Amniotic stem cell (primary cell): ENCODE measurements around the gene ACAP1.
"Not testable (repeated sequence)": the region's sequence is repeated elsewhere in the genome, so short reads cannot be mapped to it uniquely, and the experiment has no call there.

Source experiments
- DNase-seq: peaks from one replicate; lab custom pipeline; 2025; lab: John Stamatoyannopoulos, UW

The ACAP1 gene

DNA sequence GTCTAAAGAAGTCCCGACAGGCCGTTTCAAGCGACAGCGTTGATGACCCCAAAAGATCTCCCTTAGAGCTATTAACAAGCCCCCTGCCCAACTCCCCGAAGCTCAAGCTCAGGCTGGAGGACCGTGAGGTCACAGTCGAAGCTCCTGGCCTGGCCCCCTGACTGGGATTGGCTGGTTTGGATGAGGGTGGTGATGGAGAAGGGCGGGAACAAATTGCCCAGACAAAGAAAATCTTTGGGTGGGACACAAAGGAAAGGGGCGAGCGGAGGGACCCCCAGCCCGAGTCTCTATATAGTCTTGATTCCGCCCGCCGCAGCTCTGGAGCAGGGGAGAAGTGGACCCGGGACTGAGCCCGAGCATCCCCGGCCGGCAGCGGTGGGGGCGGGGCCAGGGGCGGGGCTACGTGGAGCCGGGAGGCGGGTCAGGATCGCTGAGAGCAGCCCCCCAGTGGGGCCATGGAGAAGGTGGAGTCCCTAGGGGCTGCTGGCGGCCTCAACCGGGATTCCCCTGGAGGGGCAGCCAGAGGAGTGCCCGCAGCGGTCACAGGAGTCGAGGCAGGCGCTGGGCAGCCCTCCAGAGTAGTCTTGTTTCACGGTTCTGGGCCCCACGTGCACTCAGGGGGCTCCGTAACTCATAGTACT, 6.2 kb upstream of the ACAP1 start:
- peak; percentile 67 for DNase-seq

DNA sequence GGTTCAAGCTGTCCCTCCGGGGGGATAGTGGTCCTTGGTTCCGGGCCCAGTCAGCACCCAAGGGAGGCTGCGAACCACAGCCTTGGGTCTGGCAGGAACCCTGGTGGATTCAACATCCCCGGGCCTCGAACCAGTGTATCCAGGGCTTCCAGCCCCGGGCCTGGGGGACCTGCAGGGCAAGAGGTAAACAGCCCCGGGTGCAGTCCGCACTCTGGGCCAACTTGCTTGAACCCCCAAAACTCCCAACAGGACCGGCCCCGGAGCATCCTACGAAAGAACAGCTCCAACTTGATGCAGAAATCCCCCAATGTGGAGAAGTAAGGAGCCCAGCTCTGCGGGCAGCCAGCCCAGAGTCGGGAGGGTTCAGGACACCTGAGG, 5.7 kb upstream of the ACAP1 start:
- DNase-seq = no peak

DNA sequence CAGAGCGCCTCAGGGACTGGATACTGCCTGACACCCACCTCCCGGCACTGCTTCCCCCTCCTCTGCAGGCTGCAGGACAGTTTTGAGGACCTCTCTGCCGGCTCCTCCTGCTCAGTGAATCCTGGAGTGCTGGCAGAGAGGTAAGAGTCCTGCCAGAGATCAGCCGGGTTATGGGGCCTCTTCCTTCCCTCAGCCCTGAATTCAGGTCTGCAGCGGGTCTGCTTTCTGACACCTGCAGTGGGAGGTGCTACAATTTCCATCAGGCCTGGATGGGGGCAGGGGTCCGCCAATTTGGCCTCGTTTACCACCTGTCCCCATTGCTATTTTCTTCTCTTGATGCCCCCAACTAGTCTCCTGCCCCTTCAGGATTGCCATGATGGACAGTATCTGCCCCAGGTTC, 4.2 kb upstream of the ACAP1 start:
- DNase-seq = no peak

DNA sequence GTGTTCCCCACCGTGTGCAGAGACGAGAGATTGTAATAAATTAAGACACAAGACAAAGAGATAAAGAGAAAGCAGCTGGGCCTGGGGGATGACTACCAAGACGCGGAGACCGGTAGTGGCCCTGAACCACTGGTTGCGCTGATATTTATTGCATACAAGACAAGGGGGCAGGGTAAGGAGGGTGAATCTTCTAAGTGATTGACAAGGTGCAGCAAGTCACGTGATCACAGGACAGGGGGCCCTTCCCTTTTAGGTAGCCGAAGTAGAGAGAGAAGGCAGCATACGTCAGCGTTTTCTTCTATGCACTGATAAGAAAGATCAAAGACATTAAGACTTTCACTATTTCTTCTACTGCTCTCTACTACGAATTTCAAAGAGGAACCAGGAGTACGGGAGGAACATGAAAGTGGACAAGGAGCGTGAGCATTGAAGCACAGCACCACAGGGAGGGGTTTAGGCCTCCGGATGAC, 3.7 kb upstream of the ACAP1 start:
- DNase-seq = not testable (repeated sequence)

DNA sequence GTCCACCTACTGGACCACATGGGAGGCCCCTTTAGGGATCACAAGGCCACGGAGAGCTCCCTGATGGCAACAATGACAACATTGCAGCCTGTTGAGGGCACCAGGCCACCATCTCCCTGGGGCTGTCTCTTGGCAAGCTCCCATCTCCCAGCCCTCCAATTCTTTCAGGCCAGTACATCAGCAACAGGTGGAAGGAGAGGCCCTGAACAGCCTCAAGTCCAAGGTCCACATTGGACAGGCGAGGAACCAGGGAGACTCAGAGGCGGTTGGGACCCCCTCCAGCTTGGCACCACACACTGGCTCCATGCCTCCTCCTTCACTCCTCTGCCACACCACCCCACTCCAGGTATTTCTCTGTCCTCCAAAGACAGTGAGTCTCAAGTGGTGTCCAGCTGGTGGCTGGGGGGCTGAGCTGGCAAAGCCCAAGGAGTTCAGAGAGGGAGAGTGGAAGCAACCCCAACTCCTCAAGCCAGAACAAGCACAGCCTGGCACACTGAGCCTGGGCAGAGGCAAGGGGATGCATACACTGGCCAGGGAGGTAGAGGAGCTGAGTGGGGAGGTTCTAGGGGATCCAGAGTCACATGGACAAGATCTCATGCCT, 1.3 kb upstream of the ACAP1 start:
- no peak for DNase-seq

DNA sequence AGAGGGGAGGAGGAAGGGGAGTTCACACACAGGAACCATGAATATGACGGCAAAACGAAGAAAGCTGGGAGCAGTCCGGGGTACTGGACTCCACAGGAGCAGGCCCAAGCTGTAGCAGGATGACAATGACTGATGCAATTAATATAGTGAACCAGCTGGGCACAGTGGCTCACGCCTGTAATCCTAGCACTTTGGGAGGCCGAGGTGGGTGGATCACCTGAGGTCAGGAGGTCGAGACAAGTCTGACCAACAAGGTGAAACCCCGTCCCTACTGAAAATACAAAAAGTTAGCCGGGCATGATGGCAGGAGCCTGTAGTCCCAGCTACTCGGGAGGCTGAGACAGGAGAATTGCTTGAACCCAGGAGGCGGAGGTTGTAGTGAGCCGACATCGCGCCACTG, 564 bp upstream of the ACAP1 start:
- DNase-seq = not testable (repeated sequence)

DNA sequence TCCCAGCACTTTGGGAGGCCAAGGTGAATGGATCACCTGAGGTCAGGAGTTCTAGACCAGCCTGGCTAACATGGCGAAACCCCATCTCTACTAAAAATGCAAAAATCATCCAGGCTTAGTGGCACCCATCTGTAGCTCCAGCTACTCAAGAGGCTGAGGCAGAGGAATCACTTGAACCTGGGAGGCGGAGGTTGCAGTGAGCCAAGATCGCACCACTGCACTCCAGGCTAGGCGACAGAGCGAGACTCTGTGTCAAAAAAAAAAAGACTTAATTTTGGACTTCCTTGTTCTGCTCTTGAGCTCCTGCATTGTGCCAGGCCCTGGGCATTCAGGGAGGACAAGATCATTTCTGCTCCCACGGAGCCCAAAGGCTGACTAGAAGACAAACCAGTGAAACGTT, 1.3 kb downstream of the ACAP1 start:
- not testable (repeated sequence) for DNase-seq

DNA sequence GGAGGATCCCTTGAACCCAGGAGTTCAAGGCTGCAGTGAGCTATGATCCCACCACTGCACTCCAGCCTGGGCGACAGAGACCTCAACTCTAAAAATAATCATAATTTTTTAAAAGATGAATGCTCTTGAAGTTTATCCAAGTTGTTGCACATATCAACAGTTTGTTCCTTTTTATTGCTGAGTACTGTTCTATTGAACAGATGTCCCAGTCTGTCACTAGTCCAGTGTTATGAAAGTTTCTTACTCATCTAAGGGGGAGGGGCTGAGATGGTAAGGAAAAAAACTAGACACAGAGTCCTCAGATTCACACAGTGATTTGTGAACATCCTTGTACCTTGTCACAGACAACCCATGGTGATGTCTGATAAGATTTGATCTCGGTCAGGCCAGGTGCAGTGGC, 3.9 kb downstream of the ACAP1 start:
- no peak for DNase-seq

DNA sequence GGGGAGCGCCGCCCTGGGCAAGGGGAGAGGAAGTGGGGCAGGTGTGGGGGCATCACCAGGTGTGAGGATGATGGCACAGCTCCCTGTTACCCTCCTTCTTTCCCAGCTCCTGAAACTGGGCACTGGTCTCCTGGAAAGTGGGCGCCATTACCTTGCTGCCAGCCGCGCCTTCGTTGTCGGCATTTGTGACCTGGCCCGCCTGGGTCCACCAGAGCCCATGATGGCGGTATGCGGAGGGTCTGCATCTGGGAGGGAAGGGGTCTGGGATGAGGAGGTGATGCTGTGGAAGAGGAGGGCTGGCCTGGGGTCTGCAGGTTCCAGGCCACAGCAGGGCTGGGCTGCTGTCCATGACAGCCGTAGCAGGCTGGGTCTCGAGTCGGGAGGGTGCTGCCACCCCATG, 5.5 kb downstream of the ACAP1 start:
- DNase-seq = no peak

DNA sequence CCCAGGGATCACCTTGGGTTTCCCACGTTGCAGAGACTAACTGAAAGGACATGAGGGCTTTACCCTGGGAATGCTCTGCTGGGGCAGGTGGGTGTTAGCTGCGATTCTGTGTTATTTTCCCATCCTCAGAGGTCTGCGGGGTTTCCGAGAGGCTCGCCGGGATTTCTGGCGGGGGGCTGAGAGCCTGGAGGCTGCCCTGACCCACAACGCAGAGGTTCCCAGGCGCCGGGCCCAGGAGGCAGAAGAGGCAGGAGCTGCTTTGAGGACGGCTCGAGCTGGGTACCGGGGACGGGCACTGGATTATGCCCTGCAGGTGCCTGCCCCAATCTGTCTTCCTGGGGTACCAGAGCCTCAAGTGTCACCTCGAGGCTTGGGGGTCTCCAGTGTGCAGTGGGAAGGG, 6.9 kb downstream of the ACAP1 start:
- DNase-seq = no peak

DNA sequence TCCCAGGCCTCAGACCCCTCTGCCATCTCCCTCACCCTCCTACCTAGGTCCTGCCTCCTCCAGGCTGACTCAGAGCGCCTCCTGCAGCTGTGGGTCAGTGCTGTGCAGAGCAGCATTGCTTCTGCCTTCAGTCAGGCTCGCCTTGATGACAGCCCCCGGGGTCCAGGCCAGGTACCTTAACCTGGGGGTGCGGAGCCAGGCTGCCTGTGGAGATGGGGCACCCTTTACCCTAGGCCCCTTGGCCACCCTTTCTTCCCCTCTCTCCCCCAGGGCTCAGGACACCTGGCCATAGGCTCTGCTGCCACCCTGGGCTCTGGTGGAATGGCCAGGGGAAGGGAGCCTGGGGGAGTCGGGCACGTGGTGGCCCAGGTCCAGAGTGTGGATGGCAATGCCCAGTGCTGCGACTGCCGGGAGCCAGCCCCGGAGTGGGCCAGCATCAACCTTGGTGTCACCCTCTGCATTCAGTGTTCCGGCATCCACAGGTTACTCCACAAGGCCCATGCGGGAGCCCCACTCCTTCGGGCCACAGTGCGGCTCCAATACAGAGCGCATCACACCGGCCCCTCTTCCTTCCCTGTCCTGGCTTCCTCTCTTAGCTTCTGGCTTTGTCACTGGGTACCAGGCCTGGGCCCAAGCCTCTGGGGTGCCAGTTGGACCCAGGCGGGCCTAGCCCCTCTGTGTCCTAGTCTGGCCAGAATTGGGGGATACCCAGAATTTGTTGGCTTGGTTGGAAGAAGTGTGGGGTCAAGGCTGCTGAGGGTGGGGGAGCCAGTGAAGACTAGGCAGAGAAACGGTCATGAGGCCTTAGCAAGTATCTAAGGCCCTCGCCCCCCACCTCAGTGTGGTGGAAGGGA, 10.7 kb downstream of the ACAP1 start:
- DNase-seq = no peak

DNA sequence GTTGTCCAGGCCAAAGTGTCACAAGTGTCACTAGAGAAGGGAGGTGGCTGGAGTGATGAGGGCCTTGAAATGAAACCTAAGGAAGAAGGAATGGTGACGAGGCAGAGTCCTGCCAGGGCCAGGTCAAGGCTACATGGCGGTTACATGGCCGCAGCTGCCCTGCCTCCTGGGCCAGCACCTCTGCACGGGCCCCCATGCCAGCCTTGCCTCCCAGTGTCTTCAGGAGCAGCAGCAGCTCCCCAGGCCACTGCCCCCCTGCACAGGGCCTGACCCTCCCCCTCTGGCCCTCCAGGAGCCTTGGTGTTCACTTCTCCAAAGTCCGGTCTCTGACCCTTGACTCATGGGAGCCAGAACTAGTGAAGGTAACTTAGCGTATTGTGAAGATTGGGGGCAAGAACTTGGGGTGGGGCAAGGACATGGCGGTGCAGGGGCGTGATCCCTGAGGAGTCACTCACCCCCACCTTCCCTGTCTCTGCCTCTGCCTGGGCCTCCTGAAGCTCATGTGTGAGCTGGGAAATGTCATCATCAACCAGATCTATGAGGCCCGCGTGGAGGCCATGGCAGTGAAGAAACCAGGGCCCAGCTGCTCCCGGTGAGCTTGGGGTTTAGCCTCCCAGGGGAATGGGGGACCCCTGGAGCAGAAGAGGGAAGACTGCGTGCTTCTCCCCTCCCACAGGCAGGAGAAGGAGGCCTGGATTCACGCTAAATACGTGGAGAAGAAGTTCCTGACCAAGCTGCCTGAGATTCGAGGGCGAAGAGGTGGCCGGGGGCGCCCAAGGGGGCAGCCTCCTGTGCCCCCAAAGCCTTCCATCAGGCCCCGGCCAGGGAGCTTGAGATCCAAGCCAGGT, 11.5 kb downstream of the ACAP1 start:
- no peak for DNase-seq

DNA sequence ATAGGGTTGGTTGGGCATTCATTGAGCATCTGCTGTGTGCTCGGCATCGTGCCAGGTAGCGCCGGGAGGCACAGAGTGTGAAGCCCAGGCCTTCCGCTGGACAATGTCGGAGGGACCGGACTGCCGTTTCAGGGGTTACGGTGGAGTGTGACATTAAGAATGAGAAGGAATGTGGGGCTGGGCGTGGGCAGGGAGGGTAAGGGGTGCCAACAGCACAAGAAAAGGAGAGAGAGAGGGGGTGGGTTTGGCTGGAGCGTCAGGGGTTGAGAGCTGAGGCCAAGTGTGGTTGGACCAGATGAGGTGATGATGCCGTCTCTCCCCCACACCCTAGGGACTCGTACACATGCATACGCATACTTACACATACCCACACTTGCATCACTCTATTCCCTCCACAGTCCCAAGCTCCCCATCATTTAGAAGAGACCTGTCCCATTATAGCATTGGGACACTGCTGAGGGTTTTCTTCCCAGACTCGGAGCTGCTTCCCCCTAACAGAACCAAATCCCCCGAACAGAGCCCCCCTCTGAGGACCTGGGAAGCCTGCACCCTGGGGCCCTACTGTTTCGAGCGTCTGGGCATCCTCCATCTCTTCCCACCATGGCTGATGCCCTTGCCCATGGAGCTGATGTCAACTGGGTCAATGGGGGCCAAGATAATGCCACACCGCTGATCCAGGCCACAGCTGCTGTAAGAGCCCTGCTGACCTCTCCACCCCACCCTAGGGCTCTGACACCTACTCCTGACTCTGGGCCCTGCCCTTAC, 12.3 kb downstream of the ACAP1 start:
- DNase-seq = no peak

DNA sequence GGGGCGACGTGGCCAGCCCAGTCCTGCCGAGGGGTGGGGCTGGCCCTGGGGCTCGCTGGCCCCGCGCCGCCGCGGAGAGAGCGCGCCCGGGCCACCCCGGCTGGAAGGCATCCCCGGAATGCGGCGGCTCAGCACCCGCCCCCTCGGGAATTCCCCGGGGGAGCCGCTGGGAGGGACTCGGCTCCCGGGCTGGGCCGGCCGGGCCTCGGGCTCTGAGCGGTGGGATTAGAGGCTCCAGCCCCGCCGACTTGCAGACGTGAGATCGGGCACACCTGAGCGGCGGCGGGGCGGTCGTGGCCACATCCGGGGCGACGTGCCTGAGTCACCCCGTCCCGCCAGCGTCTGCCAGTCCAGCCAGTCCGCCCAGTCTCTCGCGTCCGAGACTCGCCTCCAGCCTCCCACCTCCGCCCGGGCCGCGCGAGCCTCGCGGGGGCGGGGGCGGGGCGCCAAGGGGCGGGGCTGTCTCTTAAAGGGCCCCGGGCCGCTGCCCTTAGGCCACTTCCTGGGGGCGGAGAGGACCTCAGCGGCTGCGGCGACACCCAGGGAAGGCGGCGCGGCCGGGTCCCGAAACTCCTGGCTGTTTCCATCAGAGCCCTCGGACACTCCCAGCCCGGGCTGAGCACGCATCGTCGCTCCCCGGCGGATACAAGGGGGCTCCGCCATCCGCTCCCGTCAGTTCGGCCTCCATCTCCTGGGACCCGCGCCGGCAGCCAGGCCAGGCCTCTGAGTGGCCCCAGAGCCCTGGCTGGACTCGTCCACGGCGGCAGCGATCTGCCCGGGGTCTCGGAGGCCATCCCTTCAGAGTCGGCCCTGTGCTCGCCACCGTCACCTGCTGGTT, 15.6 kb downstream of the ACAP1 start, which contains the start of gene KCTD11:
Gene KCTD11 (plus strand): TSS at position 498 of the 838 bp plus-strand sequence.
- peak; percentile 81 for DNase-seq

DNA sequence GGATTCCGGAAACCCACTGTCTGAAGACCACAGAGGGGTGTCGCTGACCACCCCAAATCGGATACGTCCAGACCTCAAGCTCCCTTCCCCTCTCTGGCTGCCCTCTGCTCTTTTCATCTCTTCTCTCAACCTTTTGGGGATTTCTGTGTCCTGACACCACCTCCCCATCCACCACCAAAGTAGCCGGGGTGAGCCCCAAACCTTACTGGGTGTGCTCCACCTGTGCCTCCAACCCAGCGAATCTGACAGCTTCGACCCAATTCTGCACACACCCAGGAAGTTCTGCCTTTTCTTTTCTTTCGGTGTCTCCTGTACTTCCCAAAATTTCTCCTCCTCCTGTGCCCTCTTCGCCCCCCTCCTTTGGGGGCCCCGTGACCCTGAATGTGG, 16.2 kb downstream of the ACAP1 start:
- no peak for DNase-seq

DNA sequence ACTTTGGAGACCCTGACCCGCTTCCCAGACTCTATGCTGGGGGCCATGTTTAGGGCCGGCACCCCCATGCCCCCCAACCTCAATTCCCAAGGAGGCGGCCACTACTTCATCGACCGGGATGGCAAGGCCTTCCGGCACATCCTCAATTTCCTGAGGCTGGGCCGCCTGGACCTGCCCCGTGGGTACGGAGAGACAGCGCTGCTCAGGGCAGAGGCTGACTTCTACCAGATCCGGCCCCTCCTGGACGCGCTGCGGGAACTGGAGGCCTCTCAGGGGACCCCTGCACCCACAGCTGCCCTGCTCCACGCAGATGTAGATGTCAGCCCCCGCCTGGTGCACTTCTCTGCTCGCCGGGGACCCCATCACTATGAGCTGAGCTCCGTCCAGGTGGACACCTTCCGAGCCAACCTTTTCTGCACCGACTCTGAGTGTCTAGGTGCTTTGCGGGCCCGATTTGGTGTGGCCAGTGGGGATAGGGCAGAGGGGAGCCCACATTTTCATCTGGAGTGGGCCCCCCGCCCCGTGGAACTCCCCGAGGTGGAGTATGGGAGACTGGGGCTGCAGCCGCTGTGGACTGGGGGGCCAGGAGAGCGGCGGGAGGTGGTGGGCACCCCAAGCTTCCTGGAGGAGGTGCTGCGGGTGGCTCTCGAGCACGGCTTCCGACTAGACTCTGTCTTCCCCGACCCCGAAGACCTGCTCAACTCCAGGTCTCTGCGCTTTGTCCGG, 16.7 kb downstream of the ACAP1 start:
- no peak for DNase-seq

DNA sequence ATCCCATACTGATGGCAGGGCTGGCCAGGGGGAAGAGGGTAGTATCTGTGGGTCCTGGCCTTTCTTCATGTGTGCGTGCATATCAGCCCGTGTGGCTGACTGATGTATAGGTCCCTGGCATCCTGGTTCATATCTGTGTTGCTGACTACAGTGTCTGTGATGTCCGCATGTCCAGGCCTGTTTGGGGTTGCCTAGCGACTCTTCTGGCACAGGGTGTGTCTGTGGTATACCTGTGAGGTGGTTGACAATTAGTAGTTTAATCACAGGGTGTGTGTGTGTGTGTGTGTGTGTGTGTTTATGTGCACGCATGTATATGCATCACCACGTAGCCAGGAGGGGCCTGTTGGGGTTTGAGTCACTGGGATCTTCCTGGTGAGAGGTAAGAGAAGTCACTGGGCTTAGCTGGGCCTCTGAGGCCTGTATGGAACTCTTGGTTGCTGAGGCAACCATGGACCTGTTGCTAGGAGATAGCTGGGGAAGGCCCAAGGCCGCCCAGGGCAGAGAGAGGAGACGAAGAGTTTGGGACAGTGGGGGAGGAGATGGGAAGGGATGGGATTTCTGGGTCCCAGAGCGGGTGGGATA, 18.0 kb downstream of the ACAP1 start:
- no peak for DNase-seq

DNA sequence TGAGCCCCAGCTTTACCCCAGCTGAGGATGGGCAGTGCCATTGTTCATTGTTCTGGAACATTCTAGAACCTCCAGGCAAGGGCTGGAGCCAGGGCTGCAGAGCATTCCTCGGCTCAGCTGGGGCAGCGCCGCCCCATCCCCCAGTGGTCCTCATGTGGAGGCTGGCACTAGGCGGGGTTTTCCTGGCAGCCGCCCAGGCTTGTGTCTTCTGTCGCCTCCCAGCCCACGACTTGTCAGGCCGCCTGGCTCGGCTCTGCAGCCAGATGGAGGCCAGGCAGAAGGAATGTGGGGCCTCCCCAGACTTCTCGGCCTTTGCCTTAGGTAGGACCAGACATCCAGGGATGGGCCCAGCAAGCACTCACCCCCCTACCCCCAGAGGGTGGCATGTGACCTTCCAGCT, 18.7 kb downstream of the ACAP1 start, which contains the start of gene TMEM95:
Gene TMEM95 (plus strand): TSS at position 104 of the 400 bp plus-strand sequence. CDS start 49 bp downstream, at position 153.
- no peak for DNase-seq

DNA sequence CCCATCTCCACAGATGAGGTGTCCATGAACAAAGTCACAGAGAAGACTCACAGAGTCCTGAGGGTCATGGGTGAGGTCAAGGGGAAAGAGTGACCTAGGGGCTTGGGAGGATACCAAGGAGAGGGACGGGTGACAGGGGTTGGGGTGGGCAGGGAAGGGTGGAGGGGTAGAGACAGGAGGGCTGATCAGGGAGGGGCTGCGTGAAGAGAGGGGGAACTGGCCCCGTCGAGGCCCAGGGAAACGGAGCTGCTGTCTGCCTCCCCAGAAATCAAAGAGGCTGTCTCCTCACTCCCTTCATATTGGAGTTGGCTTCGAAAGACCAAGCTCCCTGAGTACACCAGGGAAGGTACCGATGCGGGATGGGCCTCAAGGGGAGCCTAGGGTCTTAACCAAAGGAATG, 19.2 kb downstream of the ACAP1 start:
- no peak for DNase-seq
